Measurements from ENCODE around the gene NRXN3.

The NRXN3 gene

DNA sequence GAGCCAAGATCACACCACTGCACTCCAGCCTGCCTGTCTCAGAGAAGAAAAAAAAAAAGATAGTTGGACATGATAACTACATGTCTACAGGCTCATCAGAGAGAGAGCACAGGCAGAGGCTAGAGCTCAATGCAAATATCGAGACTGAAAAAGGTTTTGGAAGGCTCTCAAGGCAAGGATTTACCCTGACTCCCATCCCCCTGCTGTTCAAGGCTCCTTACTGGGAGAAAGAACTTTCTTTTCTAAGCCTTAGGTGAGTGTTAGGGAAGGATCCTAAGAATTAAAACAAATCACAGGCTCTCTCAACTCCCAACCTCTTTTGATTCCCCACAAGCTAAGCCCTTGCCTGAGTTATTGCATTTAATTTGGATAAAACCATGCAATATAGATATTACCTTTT, 1516.0 kb downstream of the NRXN3 start:
- Mint-ChIP-seq H3K27me3 (no peaks in the 10 kb centered on the region), H3K36me3 (no peaks in the 10 kb centered on the region), H3K27ac (no peak overlapping the region), H3K4me3 (no peak overlapping the region), H3K4me1 (no peaks in the 10 kb centered on the region), H3K9me3 (peaks cover 2% of the 10 kb centered on the region)
- CTCF ChIA-PET, result interaction anchor here (0.6 kb wide), 1 partner anchor 98 kb away, joined by 3 read pairs; no protein-coding TSS in a partner anchor
- no peak for DNase-seq

DNA sequence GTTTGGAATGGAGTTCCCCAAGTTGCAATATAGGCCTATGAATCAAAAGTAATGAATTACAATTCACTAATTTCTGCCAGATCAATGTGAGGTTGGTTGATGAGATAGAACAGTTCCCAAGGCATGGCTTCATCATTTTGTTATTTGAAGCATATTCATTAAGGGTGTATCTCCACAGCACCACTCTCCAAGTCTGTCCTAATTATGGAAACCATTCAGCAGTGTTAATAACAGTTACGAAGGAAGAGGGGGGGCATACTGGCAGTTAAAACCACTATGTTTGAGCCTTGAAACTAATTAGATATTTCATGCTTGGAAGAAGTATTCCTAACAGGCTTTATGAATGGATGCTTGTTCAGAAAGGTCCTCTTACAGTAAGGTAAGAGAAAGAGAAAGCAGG, 1520.8 kb downstream of the NRXN3 start:
- H3K27ac Mint-ChIP-seq, result no peak overlapping the region
- H3K4me1 Mint-ChIP-seq, result no peaks in the 10 kb centered on the region
- H3K4me3 Mint-ChIP-seq, result no peak overlapping the region
- H3K9me3 Mint-ChIP-seq, result no peaks in the 10 kb centered on the region
- H3K36me3 Mint-ChIP-seq, result no peaks in the 10 kb centered on the region
- CTCF ChIA-PET, result no interaction called here
- no peak for DNase-seq
- no peaks in the 10 kb centered on the region for H3K27me3 Mint-ChIP-seq

DNA sequence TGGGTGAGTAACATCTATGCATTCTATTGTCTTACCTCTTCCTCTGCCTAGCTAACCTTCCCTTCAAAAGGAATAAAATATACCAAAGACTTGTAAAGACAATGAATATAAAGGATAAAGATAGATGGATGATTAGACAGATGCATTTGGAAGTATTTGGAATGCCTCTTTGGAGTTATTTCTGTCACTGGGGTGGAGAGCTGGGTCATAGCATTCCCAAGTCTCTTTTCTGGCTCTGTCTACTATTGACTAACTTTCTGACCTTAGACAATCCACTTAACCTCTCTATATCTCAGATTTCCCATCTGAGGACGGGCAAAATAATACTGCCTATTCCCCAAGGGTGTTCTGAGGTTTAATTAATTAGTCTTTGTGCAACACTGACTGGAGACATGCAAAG, 1523.8 kb downstream of the NRXN3 start:
- no peaks in the 10 kb centered on the region for H3K27me3 Mint-ChIP-seq
- H3K9me3 Mint-ChIP-seq, result no peaks in the 10 kb centered on the region
- H3K36me3 Mint-ChIP-seq, result no peaks in the 10 kb centered on the region
- DNase-seq, result no peak
- no peak overlapping the region for H3K4me3 Mint-ChIP-seq
- no peaks in the 10 kb centered on the region for H3K4me1 Mint-ChIP-seq
- CTCF ChIA-PET, result no interaction called here
- H3K27ac Mint-ChIP-seq, result no peak overlapping the region

DNA sequence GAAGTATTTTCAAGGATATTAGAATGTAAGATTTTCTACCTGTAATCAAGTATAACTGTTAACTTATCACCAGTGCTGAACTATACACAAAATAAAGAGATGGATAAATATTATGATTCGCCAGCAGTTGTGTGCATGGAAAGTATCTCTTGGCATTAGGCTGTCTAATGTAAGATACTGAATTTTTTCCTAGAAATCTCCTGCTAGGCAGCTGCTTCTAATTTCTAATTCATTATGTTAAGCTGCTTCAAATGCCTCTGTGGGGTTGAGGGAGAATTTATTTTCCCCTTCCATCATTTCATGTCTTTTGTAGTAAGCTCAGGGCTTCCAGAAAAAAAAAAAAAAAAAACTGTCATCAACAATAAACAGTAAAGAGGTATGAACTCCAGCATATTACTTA, 1525.1 kb downstream of the NRXN3 start:
- H3K36me3 Mint-ChIP-seq, result no peaks in the 10 kb centered on the region
- H3K27ac Mint-ChIP-seq, result no peak overlapping the region
- no peaks in the 10 kb centered on the region for H3K4me1 Mint-ChIP-seq
- no peak for DNase-seq
- no peak overlapping the region for H3K4me3 Mint-ChIP-seq
- H3K27me3 Mint-ChIP-seq, result no peaks in the 10 kb centered on the region
- no peaks in the 10 kb centered on the region for H3K9me3 Mint-ChIP-seq
- CTCF ChIA-PET, result no interaction called here

DNA sequence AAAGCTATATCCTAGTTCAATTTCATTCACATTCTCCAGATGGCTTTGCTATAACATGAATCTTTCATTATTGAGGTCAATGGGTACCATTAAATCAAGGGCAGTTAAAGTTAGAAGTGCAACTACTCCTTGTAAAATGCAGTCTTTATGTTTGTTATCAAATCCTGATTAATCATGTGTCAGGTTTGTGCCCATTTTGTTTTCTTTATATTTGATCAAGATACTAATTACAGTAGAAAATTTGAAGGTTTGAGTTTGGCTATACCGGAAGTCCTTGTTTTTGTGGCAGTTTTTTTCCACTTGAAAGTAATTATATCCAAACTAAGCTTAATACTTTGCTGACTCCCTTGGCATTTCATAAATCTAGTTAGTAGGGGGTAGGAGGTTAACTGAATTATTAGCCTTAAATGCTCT, 1528.1 kb downstream of the NRXN3 start:
- DNase-seq, result no peak
- H3K36me3 Mint-ChIP-seq, result no peaks in the 10 kb centered on the region
- no peak overlapping the region for H3K27ac Mint-ChIP-seq
- no peaks in the 10 kb centered on the region for H3K9me3 Mint-ChIP-seq
- H3K4me3 Mint-ChIP-seq, result no peak overlapping the region
- H3K4me1 Mint-ChIP-seq, result no peaks in the 10 kb centered on the region
- H3K27me3 Mint-ChIP-seq, result no peaks in the 10 kb centered on the region
- CTCF ChIA-PET, result no interaction called here

DNA sequence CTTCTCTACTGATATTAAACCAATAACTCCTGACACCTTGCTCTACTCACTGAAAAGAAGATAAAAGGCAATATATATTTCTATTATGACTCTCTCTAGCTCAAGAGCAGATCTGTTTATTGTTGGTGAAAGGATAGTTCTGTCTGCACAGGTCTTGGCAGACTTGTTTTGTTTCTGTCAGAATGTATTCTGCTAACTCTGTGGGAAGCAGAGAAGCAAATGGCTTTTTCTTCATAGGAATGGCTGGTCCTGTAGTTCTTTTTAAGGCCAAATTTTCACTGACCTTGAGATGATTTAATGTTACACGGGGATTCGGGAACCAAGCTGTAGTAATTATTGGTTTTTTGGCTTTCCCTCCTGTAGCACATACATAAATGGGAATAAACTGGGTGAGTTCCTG, 1529.0 kb downstream of the NRXN3 start:
- DNase-seq, result no peak
- H3K4me3 Mint-ChIP-seq, result no peak overlapping the region
- no peaks in the 10 kb centered on the region for H3K27me3 Mint-ChIP-seq
- no peaks in the 10 kb centered on the region for H3K36me3 Mint-ChIP-seq
- no peak overlapping the region for H3K27ac Mint-ChIP-seq
- H3K4me1 Mint-ChIP-seq, result no peaks in the 10 kb centered on the region
- CTCF ChIA-PET, result no interaction called here
- H3K9me3 Mint-ChIP-seq, result no peaks in the 10 kb centered on the region

DNA sequence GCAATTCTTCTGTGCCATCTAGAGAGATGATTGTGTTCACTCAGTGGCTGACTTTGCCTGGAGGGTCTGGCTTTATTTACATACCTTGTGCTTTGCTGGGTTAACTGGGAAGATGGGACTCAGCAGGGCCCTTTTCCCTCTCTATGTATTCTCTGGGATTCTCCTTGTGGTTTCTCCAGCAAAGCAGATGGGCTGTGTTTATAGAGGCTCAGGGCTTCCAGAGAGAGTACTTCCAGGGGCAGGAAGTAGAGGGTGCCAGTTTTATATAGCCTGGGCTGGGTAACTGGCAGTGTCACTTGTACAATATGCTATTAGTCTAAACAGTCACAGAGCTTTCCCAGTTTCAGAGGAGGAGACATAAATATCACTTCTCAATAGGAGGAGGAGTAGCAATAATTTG, 1531.2 kb downstream of the NRXN3 start:
- Mint-ChIP-seq H3K36me3 (no peaks in the 10 kb centered on the region), H3K27me3 (no peaks in the 10 kb centered on the region)
- no peak for DNase-seq

DNA sequence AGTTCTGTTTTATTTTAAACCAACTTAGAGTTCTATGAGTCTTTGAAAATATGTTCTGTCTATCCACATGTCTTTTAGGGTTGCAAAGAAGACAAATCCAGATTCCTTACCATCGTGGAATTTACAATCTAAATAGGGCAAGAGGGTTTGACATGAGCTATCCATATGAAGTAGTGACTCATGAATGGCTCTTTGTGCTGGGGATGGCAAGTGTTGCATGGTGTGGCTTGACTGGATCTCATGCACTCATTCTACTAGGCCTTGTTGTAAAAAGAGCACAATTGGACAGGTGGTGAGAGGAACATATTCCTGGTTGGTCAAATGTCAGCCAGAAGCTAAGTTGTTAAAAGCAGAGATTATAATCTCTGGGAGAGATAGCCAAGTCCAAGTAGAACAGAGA, 1532.0 kb downstream of the NRXN3 start:
- Mint-ChIP-seq H3K4me1 (no peaks in the 10 kb centered on the region), H3K9me3 (no peaks in the 10 kb centered on the region), H3K36me3 (no peaks in the 10 kb centered on the region), H3K27me3 (no peaks in the 10 kb centered on the region), H3K27ac (no peak overlapping the region), H3K4me3 (no peak overlapping the region)
- CTCF ChIA-PET, result no interaction called here
- DNase-seq, result no peak

More for the DNA sequence above, 1531.2 kb downstream of the NRXN3 start:
- no peak overlapping the region for H3K27ac Mint-ChIP-seq
- H3K4me1 Mint-ChIP-seq, result no peaks in the 10 kb centered on the region
- H3K9me3 Mint-ChIP-seq, result no peaks in the 10 kb centered on the region
- H3K4me3 Mint-ChIP-seq, result no peak overlapping the region
- CTCF ChIA-PET, result no interaction called here

DNA sequence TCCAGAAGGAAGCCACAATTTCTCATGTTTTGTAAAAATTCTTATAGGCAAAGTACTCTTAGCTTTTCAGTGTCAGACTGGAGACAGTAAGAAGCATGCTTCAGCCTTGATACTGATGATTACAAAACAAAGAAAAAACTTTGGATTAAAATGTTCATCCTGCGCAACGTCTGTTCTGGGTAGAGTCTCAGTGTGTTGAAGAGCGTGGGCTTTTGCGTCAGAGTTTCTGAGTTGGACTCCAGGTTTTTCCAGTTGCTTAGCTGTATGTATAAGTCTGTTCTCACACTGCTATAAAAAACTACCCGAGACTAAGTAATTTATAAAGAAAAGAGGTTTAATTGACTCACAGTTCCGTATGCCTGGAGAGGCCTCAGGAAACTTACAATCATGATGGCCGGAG, 1533.0 kb downstream of the NRXN3 start:
- no peak overlapping the region for H3K27ac Mint-ChIP-seq
- H3K4me3 Mint-ChIP-seq, result no peak overlapping the region
- CTCF ChIA-PET, result no interaction called here

DNA sequence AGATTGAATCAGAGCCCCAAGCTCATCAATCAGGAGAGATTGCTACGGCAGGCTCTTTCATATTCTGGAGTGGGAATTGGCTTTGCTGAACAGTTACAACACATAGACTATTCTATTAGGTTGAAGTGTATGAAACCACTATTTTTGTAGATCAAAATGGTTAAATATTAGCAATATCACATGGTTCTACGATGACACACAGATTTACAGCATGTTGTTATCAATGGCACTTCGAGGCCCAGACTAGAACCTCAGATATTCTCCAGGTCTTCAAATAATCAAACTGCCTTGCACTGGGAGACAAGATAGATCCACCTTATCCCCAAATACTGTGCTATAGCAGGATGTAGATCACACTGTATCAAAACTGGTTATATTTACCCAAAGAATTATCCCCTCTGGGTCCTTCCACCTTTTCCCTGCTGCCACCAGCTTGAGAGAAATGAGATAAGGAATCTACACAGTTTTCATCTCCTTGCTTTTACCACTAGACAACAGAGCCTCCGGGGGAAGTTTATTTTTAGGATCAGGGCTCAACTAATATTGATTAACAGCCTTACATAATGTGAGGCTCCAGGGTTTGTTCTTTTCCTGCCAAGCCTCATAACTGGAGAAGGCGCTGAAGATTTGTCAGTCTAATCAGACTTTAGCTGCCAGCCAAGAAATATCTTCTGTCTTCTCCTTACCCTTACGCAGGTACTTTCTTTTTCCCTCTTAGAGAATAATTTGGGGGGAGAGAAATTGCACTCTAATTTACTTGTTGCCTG, 1534.1 kb downstream of the NRXN3 start:
- no peak for DNase-seq
- H3K36me3 Mint-ChIP-seq, result no peaks in the 10 kb centered on the region
- no peak overlapping the region for H3K4me3 Mint-ChIP-seq
- H3K4me1 Mint-ChIP-seq, result no peaks in the 10 kb centered on the region
- no peak overlapping the region for H3K27ac Mint-ChIP-seq
- no peaks in the 10 kb centered on the region for H3K9me3 Mint-ChIP-seq
- H3K27me3 Mint-ChIP-seq, result no peaks in the 10 kb centered on the region
- CTCF ChIA-PET, result no interaction called here

More for the DNA sequence above, 1533.0 kb downstream of the NRXN3 start:
- Mint-ChIP-seq H3K4me1 (no peaks in the 10 kb centered on the region), H3K27me3 (no peaks in the 10 kb centered on the region), H3K36me3 (no peaks in the 10 kb centered on the region), H3K9me3 (no peaks in the 10 kb centered on the region)
- no peak for DNase-seq

DNA sequence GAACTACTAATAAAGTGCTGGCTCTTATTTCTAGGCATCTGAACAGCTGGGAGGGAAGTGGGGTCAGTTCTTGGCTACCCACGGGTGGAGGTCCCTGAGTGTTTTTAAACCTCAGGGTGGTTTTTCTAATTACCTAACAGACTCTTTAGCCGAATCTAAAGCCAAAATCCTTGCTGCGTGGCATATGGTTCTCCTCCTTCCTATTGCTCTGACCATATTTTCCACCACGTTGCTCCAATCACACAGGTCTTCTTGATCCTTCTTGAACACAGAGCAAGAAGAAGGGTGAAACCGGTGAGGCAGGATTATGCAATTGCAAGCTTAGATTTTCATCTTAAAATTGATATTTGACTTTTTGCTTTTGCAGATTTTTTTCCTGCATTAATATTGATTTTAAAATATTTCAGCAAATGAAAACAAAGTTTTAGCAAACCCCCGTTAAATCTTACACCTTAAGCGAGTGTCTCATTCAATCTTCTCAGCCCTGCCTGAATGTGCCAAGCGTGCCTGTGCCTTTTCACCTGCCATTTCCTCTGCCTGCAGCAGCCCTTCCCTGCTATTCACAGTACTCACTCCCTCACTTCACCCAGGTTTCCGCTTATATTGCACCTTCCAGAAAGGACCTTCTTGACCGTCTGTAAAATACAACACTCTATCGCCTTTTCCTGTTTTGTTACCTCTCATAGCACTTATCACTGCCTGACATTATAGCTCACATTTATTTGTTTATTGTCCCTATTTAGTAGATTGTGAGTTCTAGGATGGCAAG, 1535.1 kb downstream of the NRXN3 start:
- CTCF ChIA-PET, result no interaction called here
- Mint-ChIP-seq H3K36me3 (no peaks in the 10 kb centered on the region), H3K4me1 (no peaks in the 10 kb centered on the region), H3K27ac (no peak overlapping the region), H3K27me3 (no peaks in the 10 kb centered on the region), H3K4me3 (no peak overlapping the region), H3K9me3 (no peaks in the 10 kb centered on the region)
- DNase-seq, result no peak

DNA sequence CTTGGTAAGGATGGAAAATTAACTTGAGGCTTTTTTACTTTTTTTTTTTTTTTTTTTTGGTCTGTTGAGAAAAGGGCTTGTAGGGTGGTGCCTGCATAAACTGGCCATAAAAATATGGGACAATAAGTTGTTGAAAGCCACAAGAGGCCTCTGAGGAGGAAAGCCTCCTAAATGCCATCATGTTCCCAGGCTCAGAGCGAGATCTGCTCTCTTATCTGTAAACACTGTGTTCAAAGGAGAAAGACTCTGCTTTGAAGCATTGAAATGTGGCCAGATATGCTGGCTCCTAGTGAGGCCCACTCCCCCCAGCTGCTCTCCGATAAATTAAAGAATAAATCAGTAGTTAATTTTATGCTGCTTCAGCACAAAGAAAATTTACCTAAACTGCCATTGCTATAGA, 1536.2 kb downstream of the NRXN3 start:
- no peaks in the 10 kb centered on the region for H3K4me1 Mint-ChIP-seq
- CTCF ChIA-PET, result no interaction called here
- DNase-seq, result no peak

DNA sequence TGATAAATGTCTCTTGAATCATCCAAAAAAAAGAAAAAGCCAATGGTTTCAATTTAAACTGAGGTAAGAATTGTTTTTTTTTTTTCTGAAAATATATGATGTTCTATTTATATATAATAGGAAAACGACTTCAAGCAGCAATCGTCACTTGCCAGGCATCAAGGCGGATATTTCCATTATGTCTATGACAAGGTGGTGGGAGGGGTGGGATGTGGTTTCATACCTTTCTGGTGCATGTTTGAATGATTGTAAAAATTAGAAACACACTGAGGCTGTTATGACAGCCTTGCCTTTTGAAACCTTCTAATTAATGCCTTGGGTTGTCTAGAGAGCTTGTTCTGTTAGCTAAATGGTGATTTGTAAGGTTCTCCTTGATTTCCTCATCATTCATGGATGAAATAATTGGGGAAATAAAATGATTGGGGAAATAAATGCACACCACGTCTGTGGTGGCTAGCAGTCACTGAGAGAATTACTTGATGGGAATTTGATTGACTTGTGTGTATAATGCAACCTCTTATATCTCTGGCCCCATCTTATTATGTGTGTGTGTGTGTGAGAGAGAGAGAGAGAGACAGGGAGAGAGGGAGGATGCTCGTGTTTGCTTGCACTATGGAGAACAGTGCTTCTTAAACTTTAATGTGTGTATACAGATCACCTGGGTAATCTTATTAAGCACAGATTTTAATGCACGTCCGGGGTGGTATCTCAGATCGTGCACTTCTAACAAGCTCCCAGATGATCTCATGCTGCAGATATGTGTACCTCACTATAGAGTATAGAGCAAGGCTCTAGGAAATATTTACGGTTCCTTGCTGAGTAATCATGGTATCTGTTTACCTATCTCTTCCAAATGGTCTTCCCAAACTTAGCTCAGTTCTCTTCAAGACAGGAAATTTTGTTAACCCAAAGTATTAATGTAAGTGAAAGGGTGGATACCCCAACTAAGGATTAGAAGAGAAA, 1538.5 kb downstream of the NRXN3 start:
- no peaks in the 10 kb centered on the region for H3K4me1 Mint-ChIP-seq
- H3K27me3 Mint-ChIP-seq, result no peaks in the 10 kb centered on the region
- H3K36me3 Mint-ChIP-seq, result no peaks in the 10 kb centered on the region
- no peak overlapping the region for H3K27ac Mint-ChIP-seq
- CTCF ChIA-PET, result no interaction called here
- no peaks in the 10 kb centered on the region for H3K9me3 Mint-ChIP-seq
- H3K4me3 Mint-ChIP-seq, result no peak overlapping the region
- DNase-seq, result no peak

More for the DNA sequence above, 1536.2 kb downstream of the NRXN3 start:
- Mint-ChIP-seq H3K27me3 (no peaks in the 10 kb centered on the region), H3K27ac (no peak overlapping the region), H3K36me3 (no peaks in the 10 kb centered on the region), H3K4me3 (no peak overlapping the region), H3K9me3 (no peaks in the 10 kb centered on the region)

DNA sequence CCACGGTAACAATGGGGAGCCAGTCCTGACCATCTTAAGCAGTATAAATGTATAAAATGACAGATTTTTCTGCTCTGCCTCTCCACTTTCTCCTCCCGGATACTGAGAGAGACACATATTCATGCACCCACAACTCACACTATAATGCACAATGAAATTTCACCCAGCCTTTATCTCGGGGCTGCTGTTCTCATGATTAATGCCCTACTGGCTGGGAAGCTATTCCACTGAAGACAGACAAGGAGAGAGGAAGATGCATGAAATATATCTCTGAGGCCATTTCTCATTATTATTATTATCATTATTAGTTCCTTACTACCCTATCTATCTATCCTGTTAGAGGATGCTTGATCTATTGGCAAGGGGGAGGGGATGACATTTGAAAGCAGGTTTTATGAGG, 1539.4 kb downstream of the NRXN3 start:
- no peak overlapping the region for H3K4me3 Mint-ChIP-seq
- CTCF ChIA-PET, result no interaction called here
- no peaks in the 10 kb centered on the region for H3K27me3 Mint-ChIP-seq
- no peaks in the 10 kb centered on the region for H3K36me3 Mint-ChIP-seq
- H3K27ac Mint-ChIP-seq, result no peak overlapping the region
- no peak for DNase-seq
- no peaks in the 10 kb centered on the region for H3K9me3 Mint-ChIP-seq
- no peaks in the 10 kb centered on the region for H3K4me1 Mint-ChIP-seq
